Activated T-helper 1 cell treated with anti-CD3 and anti-CD28 coated beads, Interleukin-2, amount 50 U/mL, for 16 hours (primary cell): ENCODE data around the gene DGKH.
A peak's percentile ranks its signal among the peaks of the same experiment; 100 is the strongest.
"Not testable (repeated sequence)": the region's sequence is repeated elsewhere in the genome, so short reads cannot be mapped to it uniquely, and the experiment has no call there.

Source experiments
- DNase-seq, 2 donors: peaks; one replicate each; pipeline ENCODE4 v3.0.0-alpha.2; 2020; ENCODE audit warnings: low read depth in 1 of 2, low spot score in 1 of 2

Gene DGKH

GRCh38 chr13:42041011-42041683 is 7.3 kb upstream of the DGKH start:
- DNase-seq = peak in 1 of 2 donors; percentile 12

DNA sequence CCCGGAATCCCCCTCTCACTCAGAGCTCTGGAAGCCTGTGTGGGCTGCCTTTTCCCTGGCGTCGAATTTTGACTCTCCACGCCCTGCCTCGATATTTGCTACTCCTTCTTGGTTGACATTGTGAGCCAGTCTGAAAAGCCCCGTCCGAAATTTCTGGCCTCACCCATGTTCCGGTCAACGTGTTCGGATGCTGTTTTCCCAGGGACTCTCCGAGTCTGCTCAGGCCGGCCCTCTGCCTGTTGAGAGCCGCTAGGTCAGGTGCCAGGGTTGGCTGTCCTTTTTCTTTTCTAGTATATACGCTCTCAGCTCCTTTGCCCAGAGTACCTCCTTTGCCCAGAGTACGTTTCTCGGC is 6.8 kb upstream of the DGKH start:
- no peak for DNase-seq

DNA sequence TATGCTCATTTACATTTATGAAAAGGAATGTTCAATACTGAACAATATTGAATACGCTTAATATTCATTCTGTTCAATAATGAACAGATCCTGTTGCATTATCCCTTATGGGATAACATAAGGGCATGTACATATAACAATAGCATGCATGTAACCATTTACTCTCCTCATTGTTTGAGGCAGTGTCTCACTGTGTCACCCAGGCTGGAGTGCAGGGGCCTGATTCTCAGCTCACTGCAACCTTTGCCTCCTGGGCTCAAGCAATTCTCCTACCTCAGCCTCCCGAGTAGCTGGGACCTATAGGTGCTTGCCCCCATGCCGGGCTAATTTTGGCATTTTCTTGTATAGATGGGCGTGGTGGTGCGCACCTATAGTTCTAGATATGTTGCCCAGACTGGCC is 4.8 kb upstream of the DGKH start:
- DNase-seq = no peak

GRCh38 chr13:42046448-42046847 is 2.0 kb upstream of the DGKH start:
- DNase-seq = no peak

- DNase-seq = no peak
Observed at GRCh38 chr13:42047561-42048341, 697 bp upstream of the DGKH start.

GRCh38 chr13:42048684-42049453 is 421 bp downstream of the DGKH start:
- DNase-seq = peak; percentile 39 to 50

DNA sequence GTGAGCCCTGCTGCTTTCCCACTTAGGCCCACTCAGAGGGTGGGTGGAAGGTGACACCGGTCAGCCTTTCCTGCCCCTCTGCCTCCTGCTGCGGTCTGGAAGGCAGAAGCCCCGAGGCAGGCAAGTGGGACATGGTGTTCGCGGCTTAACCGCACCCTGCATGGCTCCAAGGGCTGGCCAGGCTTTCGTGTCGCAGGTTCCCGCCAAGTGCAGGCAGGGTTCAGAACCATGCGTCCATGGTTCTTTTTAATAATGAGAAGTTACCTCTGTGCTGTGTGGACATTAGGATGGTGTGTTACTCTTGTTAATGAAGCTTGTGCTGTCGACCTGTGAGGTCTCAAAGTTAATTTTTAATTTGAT is 986 bp downstream of the DGKH start:
- no peak for DNase-seq

DNA sequence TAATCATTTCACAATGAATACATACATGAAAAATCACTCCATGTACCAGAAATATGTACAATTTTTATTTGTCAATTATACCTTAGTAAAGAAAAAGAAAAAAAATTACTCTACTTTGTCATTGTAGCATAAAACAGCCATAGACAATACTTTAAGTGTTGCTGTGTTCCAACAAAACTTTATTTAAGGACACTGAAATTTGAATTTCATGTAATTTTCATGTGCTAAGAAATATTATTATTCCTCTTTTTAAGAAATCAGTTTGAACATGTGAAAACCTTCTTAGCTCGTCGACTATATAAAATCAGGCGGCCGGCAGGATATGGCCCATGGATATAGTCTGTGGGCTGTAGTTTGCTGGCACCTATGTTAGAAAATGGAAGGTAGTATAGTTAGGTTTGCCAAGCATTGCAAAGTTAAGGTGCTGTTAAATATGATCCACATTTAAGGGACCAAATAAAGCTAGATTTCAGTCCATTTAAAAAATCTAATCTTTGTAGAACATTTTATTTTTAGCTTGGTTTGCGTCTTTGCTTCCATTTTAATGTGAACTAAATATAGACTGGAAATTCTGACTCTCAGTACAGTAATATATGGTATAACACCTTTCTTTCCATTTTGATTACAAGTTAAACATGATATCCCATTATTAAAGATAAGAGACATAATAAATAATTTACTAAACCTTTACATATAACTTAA is 6.5 kb downstream of the DGKH start:
- DNase-seq = no peak

DNA sequence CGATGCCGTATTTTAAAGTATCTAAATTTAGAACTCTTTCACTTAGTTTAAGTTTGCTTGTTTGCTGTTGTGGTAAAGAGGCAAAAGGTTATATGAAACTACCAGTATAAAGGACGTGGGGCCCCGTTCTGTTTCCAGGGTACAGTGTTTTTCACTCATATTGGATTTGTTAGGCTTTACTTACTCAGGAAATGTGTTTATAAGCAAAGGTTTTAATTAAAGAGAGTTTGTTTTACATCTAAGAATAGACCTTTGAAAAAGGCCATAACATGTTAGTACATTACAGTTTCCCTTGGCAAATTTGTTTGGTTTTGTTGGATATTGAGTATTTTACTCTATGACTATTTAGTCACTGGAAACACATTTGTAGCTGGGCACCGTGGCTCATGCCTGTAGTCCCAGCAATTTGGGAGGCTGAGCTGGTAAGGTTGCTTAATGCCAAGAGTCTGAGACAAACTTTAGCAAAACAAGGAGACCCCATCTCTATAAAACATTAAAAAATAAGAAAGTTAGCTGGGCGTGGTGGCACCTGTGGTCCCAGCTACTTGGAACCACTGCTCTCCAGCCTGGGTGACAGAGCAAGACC is 7.1 kb downstream of the DGKH start:
- DNase-seq = no peak

- DNase-seq = no peak
Observed at GRCh38 chr13:42056146-42056545, 7.7 kb downstream of the DGKH start.

- DNase-seq = no peak
Observed at GRCh38 chr13:42056583-42056982, 8.1 kb downstream of the DGKH start.

- DNase-seq = no peak
Observed at GRCh38 chr13:42057918-42058530, 9.6 kb downstream of the DGKH start.

GRCh38 chr13:42061943-42062342 is 13.5 kb downstream of the DGKH start:
- DNase-seq = no peak

- DNase-seq = no peak
Observed at GRCh38 chr13:42063105-42063504, 14.7 kb downstream of the DGKH start.

DNA sequence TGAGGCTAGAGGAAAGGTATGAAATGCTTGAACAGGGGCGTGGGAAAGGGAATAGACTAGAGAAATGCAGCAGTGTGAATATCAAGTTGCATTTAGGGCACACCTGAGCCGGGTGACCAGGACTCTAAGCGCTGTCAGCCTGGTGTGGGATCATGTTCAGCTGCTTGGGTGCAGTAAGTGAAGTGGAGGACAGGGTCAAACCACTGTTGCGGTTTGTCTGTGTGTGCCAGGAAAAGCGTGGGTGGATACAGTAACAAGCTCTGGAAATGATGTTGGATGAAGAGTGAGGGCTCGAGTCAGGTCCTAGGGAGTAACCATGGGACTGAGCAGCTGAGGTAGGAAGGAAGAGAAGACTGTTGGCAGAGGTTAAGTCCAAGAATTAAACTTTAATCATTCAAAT is 15.8 kb downstream of the DGKH start:
- no peak for DNase-seq

DNA sequence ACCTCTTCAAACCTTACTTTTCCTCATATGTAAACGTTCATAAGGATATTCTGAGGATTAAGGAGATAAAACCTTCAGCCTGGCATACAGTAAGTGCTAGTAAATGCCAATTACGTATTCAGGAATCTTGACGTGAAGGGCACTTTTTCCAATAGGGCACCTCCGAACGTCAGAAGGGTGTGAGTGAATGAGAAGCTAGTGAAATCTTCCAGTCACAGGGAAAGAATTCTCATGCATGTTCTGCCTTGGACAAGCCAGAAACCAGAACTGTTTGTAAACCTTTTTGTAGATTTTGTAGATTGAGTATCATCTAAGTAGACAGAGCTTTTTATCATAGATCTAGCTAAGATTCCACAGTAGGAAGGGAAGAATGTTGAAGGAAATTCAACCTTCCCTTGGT is 16.5 kb downstream of the DGKH start:
- DNase-seq = no peak

DNA sequence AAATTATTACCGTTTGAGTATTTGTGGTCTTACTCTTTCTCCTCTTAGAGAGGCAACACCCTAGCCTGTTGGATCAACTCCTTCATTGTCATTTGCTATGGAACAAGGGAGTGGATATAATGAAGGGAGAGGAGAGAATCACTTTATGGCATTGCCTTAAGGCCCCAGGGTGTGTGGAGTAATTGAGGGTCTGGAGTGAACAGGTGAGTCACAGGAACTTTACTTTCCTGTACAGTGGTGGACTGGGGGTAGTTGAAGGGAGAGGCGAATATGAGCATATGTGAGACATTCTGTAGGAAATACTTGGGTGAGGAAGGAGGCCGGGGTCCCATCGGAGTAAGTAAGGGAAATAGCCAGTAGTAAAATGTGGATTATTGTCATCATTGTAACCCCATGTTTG is 17.0 kb downstream of the DGKH start:
- DNase-seq = no peak

DNA sequence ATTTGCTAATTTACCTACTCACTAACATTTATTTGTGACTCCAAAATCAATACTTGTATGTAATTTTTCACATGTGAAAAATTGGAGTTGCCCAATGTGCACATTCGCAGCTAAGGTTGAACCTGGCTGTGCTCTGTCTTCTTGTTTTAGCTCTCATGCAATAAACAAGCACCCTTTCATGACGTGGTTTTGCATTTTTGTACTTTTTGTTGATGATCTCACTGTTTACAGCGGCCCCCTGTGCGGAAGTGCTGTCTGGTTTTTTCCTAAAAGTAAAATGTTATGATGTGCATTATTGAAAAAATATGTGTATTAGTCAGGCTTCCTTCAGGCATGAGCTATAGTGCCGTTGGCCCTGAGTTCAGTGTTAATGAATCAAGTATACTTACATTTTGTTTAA is 18.1 kb downstream of the DGKH start:
- no peak for DNase-seq

DNA sequence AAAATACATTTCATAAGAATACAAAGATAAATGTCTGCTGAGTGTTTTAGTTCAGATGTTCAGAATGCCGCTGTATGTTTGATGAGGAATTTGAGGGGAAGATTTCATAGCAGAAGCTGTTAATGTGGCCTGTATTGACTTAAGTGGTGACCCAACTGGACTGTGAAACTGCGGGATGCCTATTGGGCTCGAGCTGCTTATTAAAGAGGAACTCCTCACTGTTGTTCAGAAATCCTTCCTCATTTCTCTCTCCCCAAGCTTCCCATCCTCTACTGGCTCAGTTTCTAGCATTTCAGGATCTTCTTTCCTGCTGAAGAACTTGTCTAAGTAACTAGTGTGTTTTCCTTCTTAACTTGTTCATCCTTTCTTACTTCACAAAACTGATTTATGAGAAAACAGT is 20.4 kb downstream of the DGKH start:
- DNase-seq = no peak

DNA sequence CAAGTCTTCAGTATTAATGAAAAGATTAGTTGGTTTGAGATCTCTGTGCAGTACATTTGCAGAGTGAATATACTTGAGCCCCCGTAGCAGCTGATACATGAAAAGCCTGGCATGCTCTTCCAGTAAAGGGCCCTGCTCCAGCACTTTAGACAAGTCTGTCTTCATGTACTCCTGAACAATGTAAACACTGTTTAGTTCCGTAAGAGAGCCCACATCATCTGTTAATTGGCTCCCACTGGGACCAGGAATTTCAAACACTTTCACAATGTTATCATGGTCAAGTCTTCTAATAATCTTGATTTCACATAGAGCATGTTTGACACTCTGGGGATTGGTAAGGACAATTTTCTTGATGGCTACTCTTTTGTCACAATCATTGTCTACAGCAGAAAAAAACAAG is 22.2 kb downstream of the DGKH start:
- not testable (repeated sequence) for DNase-seq

GRCh38 chr13:42071179-42071578 is 22.7 kb downstream of the DGKH start:
- not testable (repeated sequence) for DNase-seq
